Peyer's patch (tissue), 4 donors: ENCODE data around the gene EXD3.
"Not testable (repeated sequence)": the region's sequence is repeated elsewhere in the genome, so short reads cannot be mapped to it uniquely, and the experiment has no call there.

ENCODE experiments used
- POLR2A ChIP-seq, 2 donors: fragments of 450-650 bp; IDR thresholded peaks; one replicate each; pipeline ENCODE4 v1.5.1; 2017; ENCODE audit warnings: antibody characterized with exemption in 2 of 2, mild to moderate bottlenecking in 2 of 2, moderate library complexity in 2 of 2
- TF ChIP-seq, protein P1 (sequence below), 6 experiments: fragments of 450-650 bp in 4 of 6; fragments of 200-600 bp in 2 of 6; sonication (generic) in 1 of 6; IDR thresholded peaks; one replicate each; pipeline ENCODE4 v1.5.1; 2017 to 2019; ENCODE audit warnings: antibody characterized with exemption in 6 of 6, mild to moderate bottlenecking in 3 of 6, moderate library complexity in 1 of 6

DNA sequence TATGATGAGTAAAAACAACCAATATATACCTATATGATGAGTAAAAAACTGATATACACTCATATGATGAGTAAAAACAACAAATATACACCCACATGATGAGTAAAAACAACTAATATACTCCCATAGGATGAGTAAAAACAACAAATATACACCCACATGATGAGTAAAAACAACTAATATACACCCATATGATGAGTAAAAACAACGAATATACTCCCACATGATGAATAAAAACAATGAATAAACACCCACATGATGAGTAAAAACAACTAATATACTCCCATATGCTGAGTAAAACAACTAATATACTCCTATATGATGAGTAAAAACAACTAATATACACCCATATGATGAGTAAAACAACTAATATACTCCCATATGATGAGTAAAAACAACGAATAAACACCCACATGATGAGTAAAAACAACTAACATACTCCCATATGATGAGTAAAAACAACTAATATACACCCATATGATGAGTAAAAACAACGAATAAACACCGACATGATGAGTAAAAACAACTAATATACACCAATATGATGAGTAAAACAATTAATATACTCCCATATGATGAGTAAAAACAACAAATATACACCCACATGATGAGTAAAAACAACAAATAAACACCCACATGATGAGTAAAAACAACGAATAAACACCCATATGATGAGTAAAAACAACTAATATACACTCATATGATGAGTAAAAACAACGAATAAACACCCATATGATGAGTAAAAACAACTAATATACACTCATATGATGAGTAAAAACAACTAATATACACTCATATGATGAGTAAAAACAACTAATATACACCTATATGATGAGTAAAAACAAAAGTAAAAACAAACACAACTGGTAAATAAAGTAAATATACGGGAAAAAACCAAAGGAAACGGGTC is 95.1 kb downstream of the EXD3 start:
- TF ChIP-seq, protein P1, sequence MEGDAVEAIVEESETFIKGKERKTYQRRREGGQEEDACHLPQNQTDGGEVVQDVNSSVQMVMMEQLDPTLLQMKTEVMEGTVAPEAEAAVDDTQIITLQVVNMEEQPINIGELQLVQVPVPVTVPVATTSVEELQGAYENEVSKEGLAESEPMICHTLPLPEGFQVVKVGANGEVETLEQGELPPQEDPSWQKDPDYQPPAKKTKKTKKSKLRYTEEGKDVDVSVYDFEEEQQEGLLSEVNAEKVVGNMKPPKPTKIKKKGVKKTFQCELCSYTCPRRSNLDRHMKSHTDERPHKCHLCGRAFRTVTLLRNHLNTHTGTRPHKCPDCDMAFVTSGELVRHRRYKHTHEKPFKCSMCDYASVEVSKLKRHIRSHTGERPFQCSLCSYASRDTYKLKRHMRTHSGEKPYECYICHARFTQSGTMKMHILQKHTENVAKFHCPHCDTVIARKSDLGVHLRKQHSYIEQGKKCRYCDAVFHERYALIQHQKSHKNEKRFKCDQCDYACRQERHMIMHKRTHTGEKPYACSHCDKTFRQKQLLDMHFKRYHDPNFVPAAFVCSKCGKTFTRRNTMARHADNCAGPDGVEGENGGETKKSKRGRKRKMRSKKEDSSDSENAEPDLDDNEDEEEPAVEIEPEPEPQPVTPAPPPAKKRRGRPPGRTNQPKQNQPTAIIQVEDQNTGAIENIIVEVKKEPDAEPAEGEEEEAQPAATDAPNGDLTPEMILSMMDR (IDR thresholded peaks at IDR 0.05), result not testable (repeated sequence)
- TF ChIP-seq POLR2A (IDR thresholded peaks at IDR 0.05), result not testable (repeated sequence)
